Frontal cortex (tissue), 4 donors: Measurements from ENCODE around the gene TENT4B. TPM values are rescaled to one million over a fixed set of nuclear protein-coding genes. Genes with fewer than 3 reads are reported as not detected.

Source experiments
- DNase-seq, 2 donors: peaks; one replicate each; pipeline ENCODE4 v3.0.0; 2012; ENCODE audit warnings: low spot score in 2 of 2
- FAIRE-seq: peaks from 2 replicates; lab custom pipeline; 2012; peaks lifted over from hg19 to GRCh38; lab: Jason Lieb, UNC
- total RNA-seq: library from RNA; depleted of rRNA; stranded (reverse); fragments of >200 nt; gene quantifications from one replicate; pipeline ENCODE4 v1.2.3, GENCODE V29; 2014
- donor health status: control.
- donor health status: control.
- donor health status: control.

The TENT4B gene
- total RNA-seq, 1 donor from 2014 or later, result 27.7 TPM

DNA sequence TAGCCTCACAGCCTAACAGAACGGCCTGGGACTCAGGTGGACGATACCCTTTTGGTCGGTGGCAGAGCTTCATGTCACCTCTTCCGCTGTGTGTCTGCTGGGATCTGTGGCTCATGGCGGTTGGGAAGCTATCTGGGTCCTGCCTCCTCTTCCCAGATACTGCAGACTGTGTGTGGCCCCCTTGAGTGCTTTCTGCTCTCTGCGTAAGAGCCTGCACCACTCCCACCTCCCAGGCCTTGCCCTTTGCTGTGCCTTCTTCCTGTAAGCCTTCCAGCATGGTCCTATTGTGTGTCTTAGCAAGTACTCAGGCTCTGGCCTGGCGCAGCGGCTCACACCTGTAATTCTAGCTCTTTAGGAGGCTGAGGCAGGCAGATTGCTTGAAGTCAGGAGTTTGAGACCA is 95.7 kb downstream of the TENT4B start:
- no peak for DNase-seq
- FAIRE-seq, result no peak

DNA sequence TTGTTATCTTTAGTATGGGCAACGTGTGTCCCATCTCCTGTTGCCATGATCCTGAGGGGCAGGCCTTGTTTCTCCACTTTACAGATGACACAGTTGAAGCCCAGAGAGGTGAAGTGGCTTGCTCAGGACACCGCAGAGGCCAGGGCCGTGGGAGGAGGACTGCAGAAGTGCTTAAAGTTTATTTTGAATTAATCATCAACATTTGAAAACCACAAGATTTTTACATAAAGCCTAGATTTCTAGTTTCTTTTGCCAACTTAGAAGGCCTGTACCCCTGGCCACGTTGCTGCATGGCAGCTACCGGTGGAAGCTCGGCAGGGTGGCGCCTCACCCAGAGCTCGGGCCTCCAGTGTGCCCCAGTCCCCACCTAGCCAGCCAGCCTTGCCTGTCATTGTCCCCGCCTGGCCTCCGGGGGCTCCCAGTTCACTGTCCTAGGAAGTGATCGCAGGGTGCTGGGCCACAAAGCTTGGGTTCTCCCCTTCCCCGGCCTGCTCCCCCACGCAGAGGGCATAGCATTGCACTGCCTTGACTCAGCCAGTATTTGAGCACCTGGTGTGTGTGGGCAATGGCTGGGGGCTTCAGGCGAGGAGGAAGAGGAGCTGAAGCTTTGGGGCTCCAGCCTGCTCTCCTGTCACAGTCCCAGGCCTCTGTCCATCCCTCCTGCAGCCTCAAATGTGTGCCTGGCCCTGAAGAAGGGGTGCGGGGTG is 98.4 kb downstream of the TENT4B start:
- DNase-seq (no peak), FAIRE-seq (no peak)

DNA sequence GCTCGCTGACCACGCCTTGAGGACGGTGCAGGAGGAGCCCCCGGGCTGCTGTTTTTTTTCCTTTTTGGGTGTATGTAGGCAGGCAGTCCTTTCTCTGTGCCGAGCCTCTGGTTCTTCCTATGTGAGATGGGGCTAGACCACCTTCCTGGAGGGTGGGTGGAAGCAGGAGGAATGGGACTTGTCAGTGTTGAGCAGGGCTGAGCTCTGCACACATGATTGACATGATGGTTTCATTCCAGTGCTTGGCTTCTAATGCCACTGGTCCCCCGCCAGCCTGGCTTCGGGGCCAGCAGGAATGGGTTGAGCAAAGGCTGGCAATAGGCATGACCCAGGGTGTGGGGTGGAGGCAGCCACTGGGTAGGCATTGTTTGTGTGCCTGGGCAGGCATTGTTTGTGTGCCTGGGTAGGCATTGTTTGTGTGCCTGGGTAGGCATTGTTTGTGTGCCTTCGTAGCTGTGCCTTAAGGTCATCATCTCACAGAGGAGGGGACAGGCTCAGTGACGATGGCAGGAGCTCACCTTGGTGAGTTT is 99.0 kb downstream of the TENT4B start:
- DNase-seq, result no peak

DNA sequence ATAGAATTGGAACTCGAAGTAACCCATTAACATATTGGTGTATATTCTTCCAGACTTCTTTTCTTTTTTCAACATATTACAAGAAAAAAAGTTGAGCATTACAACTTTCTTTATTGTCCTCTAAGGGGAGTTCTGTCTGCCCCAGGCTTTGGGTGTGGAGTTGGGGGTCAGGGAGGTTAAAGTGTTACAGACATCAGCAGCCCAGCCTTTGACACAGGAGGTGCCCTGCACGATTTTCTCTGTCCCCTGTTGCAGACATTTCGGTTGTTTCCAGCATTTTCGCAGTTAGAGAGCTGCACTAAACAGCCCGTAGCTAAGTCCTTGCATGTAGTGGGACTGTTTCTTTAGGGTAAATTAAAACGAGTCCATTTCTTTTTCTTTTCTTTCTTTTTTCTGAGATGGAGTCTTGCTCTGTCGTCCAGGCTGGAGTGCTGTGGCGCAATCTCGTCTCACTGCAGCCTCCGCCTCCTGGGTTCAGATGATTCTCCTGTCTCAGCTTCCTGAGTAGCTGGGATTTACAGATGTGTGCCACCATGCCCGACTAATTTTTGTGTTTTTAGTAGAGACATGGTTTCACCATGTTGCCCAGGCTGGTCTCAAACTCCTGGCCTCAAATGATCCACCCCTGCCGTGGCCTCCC is 99.9 kb downstream of the TENT4B start:
- DNase-seq (no peak), FAIRE-seq (no peak)

More for the DNA sequence above, 99.0 kb downstream of the TENT4B start:
- FAIRE-seq, result no peak

DNA sequence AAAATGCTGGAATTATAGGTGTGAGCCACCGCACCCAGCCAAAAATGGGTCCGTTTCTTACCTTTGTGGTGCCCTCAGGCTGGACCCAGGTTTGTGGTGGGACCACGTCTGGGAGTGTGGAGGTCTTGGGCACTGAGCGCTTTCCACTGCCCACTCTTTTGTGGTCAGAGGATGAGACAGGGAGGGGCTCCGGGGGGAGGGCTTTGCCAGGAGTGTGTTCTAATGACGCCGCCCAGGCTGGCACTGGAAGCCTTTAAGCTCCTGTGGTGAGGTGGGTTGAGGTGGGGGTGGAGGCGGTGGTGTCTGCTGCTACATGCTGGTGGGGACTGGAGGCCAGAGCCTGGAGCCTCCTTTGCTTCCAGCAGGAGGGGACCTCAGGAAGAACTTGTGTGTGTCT is 100.4 kb downstream of the TENT4B start:
- DNase-seq, result no peak
- no peak for FAIRE-seq

DNA sequence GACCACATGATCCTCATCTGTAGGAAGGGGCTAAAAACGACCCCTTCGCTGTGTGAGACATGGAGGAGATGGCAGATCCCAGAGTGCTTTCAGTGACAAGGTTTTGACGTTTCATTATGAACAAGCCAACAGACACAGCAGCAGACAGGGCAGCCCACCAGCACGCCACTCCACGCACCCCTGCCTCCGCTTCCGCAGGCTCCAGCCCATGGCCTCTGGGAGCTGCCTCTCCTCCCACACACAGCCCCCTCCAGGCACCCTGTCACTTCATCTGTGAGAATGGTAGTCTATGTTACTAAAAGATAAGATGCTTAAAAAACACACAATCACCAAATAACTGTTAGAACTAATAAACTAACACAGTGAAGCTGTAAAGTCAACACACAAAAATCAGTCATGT is 101.0 kb downstream of the TENT4B start:
- FAIRE-seq (no peak), DNase-seq (no peak)

DNA sequence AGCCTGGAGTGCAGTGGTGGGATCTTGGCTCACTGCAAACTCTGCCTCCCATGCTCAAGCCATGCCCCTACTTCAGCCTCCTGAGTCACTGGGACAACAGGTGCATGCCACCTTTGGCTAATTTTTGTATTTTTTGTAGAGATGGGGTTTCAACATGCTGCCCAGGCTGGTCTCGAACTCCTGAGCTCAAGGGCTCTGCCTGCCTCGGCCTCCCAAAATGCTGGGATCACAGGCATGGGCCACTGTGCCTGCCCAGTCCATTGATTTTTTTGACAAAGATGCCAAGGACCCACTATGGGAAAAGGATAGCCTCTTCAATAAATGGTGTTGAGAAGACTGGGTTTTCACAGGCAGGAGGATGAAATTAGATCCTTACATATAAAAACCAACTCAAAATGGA is 102.4 kb downstream of the TENT4B start:
- FAIRE-seq (no peak), DNase-seq (no peak)

DNA sequence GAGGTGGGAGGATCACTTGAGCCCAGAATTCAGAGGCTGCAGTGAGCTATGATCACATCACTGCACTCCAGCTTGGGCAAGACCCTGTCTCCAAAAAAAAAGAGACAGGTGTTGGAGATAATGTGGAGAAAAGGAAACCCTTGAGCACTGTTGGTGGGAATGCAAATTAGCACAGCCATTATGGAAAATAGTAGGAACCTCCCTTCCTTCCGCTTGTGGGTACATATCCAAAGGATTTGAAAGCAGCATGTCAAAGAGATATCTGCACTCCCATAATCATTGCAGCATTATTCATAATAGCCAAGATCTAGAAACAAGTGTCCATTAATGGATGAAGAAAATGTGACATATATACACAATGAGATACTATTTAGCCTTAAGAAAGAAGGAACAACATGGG is 103.5 kb downstream of the TENT4B start:
- no peak for DNase-seq
- FAIRE-seq, result no peak

DNA sequence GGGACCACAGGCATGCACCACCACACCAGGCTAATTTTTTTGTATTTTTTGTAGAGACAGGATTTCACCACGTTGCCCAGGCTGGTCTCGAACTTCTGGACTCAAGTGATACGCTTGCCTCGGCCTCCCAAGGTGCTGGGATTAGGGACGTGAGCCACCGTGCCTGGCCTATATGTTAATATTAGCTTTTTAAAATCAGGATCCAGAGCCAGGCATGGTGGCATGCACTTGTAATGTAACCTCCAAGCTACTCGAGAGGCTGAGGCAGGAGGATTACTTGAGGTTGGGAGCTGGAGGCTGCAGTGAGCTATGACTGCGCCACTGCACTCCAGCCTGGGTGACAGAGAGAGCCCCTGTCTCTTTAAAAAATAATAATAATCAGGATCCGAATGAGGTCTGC is 104.8 kb downstream of the TENT4B start:
- DNase-seq (no peak), FAIRE-seq (no peak)

DNA sequence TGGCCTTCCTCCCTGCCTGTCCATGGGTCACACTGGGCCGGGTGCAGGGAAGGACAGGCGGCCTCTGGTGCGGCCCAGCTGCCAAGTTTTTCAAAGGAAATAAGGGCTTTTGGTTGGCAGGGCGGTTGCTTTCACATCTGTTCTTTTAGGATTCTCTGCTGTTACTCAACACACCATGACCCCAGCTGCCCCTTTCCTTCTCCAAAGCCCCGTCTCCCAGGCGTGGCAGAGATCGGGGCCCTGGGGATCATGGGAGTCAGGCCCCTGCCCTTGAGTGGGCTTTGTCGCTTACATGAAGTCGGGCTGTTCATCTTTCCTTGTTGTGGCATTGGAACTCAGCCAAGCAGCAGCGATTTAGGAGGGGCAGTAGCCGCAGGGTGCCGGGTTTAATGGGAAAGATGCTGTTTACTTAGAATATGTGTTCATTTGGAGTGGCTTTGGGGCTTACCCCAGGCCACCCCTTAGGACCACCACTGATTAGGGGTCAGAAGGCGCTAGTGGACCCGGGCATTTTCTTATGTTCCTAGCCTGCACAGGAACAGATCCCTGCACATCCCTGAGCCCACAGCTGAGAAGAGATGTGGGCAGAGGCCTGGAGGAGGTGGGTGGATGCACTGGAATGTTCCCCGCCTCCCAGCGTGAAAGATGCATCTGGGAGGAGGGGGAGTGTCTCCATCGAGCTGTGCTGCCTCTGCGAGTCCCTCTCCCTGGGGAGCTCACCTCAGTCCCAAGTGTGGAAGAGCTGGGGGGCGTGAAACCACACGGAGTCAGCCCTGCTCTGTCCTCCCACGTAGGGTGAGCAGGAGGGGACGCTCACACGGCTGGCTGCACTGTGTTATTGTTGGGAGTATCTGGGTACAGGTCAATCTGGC is 106.5 kb downstream of the TENT4B start:
- no peak for DNase-seq

DNA sequence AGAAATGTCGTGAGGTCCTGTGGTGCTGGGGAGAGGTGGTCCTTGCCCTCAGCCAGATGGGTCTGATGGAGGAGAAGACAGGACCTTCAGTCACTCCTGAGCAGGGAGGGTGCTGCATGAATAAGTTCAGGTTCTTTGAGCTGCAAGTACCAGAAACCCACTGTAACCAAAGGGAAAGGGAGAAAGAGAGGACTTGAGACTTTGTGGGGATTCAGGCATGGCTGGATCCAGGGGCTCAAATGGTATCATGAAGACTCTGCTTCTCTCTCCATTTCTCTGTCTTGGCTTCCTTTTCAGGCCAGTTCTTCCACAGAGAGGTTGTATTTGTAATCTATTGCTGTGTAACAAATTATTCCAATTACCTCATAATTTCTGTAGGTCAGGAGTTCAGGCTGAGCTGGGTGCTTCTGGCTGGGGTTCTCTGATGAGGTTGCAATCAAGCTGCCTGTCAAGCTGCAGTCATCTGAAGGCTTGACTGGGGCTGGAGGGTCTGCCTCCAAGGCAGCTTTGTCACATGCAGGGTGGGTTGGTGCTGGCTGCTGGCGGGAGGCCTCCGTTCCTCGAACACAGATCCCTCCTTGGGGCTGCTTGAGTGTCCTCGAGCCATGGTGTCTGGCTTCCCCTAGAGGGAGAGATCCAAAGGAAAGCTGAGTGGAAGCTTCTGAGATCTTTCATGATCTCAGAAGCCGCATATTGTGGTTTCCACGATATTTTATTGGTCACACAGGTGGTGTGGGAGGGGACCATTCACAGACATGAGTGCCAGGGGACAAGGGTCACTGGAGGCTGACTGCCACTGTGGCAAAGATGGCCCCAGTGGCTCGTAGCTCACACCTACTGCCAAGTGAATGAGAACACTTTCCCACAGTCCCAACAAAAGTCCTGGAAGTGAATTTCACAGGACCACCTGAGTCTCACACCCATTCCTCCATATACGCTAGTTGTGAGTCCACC is 107.4 kb downstream of the TENT4B start:
- FAIRE-seq (no peak), DNase-seq (no peak)

More for the DNA sequence above, 106.5 kb downstream of the TENT4B start:
- FAIRE-seq, result no peak

DNA sequence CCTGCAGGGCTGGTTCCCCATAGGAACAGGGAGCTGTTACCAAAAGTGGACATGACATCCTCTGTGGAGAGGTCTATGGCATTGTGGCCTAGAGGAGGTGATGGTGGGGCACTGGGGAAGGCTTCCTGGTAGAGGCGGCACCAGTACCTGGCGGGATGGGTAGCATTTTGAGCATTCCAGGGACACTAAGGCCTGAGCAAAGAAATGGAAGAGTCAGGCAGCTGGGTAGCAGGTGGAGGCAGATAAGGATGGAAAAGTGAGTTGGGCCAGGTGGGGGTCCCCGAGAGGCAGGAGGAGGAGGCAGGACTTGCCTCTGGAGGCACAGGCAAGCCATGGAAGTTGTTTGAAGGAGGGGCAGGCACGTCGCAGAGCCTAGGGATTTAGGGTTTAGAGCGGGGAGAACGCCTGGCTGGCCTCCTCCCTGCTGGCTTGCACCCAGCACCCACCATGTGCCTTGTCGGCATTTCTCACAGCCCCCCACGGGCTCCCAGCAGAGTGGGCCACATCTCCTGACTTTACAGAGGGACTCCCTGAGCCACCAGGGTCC is 108.1 kb downstream of the TENT4B start:
- no peak for FAIRE-seq

DNA sequence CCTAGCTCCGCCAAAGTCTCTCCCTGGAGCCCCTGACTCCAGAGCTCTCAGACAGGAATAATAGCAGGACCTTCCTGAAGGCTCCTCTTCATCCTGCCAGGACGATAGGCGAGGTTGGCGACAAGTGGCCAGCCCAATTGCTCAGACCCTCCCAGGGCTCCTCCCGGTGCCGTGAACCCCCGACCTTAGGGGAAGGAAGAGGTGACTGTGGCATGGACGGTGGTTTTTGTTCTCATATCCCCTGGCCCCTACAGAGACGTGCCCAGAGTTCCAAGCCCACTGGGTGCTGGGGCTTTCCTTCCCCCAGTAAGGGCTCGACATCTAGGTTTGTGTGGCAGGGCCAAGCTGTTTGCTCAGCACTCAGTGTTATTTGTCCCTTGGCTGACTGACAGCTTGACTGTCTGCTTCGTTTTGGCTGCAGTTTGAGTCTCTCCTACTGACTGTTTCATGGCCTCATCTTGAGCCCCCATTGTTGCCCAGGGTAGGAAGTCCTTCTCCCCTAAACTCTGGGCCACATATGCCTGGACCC is 108.7 kb downstream of the TENT4B start:
- no peak for FAIRE-seq
- DNase-seq, result no peak

More for the DNA sequence above, 108.1 kb downstream of the TENT4B start:
- no peak for DNase-seq

DNA sequence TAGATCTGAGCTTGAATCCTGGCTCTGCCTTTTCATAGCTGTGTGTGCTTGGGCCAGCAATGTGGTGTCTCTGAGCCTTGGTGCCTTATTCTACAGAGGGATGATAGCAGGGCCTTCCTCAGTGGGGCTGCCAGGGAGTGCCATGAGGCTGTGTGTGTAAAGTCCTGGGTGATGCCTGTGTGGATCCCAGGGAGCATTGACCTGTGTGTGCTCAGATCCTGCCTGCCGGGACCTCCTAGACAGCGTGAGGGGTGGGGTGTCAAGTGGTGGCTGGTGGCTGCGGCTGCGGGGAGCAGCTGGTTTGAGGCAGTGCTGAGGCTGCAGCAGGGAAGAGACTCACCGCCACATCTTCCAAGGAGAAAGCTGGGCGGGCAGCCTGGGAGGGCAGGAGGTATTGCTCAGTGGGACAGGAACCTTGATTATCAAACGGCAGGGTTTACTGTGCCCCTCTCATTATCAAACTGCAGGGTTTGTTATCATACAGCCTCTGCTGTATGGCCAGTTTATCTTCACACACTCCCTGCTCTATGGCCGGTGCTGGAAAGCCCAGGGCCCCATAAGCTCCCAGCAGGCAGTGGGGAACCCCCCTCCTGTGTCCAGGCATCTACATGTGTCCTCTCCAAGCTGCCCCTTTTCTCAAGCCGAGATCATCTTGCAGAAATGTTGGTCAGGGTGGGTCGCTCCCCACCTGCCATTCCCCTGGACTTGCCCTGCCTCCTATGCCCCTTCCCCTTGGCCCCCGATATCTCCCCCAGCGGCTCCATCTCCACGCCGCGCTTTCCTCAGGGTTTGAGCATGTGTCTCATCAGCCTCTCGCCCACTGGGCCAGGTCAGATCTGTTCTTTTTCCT is 110.2 kb downstream of the TENT4B start:
- no peak for FAIRE-seq
- no peak for DNase-seq

DNA sequence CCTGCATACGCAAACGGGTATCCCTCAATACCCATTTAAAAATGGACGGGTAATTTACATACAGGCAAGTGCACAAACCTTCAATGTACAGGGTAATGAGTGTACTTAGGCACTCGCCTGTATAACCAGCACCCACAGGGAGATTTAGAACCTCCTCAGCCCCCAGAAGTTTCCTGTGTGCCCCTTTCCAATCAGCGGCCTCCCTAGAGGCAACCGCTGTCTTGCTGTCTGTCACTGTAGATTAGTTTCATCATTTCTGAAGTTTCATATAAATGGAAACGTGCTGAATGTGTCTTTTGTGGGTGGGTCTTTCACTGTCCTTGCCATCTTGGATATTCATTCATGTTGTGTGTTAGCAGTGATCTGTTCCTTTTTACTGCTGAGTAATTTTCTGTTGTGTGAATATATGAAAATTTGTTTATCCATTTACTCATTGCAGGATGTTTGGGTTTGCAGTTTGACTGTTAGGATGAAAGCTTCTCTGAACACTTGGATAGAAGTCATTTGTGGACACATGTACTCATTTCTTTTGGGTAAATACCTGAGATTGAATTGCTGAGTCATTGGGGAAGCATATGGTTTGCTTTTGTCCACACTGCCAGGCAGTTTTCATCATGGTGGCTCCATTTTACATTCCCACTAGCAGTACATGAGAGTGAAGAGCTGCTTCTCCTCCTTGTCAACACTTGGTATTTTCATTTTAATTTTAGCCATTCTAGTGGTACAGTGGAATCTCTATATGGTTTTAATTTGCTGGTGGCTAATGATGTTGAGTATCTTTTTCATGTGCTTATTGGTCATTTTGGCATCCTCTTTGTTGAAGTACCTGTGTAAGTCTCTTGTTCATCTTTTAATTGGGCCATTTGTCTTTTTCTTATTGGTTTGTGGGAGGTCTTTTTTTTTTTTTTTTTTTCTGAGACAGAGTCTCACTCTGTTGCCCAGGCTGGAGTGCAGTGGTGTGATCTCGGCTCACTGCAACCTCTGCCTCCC is 111.1 kb downstream of the TENT4B start:
- no peak for FAIRE-seq
- DNase-seq, result no peak

DNA sequence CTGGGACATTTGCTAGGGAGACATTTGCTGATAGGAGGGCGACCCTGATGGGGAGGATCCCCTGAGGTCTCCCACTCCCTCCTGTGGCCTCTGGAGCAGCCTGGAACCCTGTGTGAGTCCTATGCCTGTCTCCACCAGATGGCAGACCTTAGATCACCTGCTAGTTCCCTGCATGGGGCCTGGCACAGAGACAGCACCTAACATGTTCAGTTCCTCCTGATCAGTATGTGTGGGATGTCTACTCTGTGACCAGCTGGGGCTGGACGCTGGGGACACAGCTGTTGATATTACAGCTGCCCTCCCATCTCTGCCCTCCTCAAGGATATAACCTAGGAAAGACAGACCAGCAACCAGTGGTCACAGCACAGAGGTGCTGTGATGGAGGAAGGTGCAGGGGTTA is 112.2 kb downstream of the TENT4B start:
- FAIRE-seq (no peak), DNase-seq (no peak)
